ENCODE measurements around the gene CASK.
"Not testable (repeated sequence)": the region's sequence is repeated elsewhere in the genome, so short reads cannot be mapped to it uniquely, and the experiment has no call there.

CASK gene

DNA sequence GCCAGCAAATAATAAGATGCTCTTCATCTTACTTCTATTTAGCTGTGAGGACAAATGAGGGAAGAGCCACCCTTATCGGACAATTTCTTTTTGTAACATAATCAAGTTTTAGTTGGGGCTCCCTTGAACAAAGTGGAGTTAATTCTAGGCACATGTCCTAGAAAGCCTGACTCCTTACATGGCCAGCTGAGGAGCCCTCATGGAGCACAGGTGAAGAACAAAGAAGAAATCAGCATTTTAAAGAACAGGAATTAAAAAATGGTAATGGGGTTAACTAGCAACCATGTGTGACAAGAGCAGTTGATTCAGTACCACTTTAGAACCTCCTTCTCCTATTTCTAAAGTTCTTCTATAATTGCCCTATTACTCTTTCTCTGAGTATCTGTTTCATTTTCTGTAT, 183.5 kb downstream of the CASK start:
- Mint-ChIP-seq H3K9me3 (no peaks in the 10 kb centered on the region), H3K36me3 (peaks cover 23% of the 10 kb centered on the region), H3K4me1 (peaks cover 32% of the 10 kb centered on the region), H3K4me3 (no peak overlapping the region), H3K27ac (no peak overlapping the region)
- no peak for ATAC-seq
- no peak for DNase-seq (ENCODE audit: low spot score in 2 of 2)

DNA sequence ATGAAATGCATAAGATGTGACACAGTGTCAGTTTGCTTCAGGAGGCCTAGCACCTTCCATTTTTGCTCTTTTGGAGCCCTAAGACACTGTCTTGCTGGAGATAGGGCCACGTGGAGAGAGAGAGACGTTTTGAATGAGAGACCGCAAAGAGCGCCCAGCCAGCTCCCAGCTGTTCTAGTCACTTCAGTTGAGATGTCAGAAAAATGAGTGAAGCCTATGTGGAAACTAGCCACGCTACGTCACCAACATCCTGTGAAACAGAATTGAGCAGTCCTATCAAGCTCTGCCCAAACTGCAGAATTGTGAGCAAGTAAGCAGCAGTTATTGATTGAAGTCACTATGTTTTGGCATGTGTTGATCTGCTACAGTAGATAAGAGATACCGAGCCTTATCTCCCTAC, 186.3 kb downstream of the CASK start:
- DNase-seq (ENCODE audit: low spot score in 2 of 2) (peak in 1 of 2 donors; percentile 53), ATAC-seq (peak; percentile 75)
- Mint-ChIP-seq H3K27ac (no peak overlapping the region), H3K9me3 (no peaks in the 10 kb centered on the region), H3K36me3 (peaks cover 7% of the 10 kb centered on the region), H3K4me1 (peaks cover 35% of the 10 kb centered on the region), H3K4me3 (no peak overlapping the region)

DNA sequence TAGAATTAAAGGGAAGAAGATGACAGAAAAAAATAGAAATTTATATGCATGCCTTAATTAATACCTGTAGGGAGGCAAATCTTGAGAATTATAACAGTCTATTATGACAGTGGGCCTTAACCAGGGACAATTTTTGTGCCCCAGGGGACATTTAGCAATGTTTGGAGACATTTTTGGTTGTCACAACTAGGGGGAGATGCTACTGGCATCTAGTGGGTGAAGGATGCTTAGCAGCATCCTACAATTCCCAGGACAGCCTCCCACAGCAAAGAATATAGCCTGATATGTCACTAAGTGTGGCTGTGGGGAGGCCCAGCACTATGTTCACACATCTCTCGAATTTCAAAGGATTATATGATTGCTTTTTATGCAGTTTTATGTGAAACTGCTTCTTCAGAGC, 188.8 kb downstream of the CASK start:
- Mint-ChIP-seq H3K36me3 (peaks cover 7% of the 10 kb centered on the region), H3K9me3 (no peaks in the 10 kb centered on the region), H3K4me3 (peak overlapping the region; percentile 41), H3K27ac (no peak overlapping the region), H3K4me1 (peaks cover 30% of the 10 kb centered on the region)
- no peak for DNase-seq (ENCODE audit: low spot score in 2 of 2)
- ATAC-seq: no peak

DNA sequence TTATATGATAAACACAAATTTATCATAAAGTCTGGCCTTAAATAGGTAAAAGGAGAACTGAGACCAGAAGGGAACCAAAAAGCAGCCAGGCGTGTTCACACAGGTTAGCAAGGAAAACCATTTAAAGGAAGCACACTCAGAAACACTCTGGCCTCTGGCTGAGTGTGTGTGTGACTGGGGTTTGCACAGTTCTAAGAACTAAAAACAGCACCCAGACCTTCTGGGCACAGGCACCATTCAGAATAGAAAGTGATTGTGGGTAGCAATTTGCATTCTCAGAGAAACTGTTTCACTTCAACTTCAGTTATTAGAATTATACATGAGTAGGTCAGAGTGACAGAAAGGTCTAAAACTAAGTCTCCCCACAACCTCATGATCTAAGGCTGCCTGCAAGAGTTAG, 189.4 kb downstream of the CASK start:
- ATAC-seq (peak; percentile 95), DNase-seq (ENCODE audit: low spot score in 2 of 2) (no peak)
- Mint-ChIP-seq H3K9me3 (no peaks in the 10 kb centered on the region), H3K36me3 (peaks cover 7% of the 10 kb centered on the region), H3K27ac (no peak overlapping the region), H3K4me1 (peaks cover 30% of the 10 kb centered on the region), H3K4me3 (peak overlapping the region; percentile 41)

DNA sequence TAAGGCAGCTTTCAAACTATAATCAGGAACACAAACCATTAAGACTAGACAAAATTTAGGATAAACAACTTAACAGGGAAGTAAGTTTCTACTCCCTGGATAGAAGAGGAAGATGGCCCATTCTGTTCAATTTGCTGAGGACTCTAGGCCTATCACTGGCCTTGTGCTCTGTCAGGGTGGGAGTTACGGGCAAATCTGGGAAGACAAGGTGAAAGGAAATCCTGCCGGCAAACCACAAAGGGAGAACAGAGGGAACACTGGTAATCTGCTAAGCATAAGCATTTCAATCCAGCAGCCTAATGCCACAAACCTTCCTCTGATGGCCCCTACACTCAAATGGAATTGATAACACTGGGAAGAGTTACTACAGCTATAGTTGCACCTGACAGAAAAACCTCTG, 191.1 kb downstream of the CASK start:
- Mint-ChIP-seq H3K4me1 (peaks cover 30% of the 10 kb centered on the region), H3K27ac (peak overlapping the region; percentile 74), H3K36me3 (peaks cover 7% of the 10 kb centered on the region), H3K9me3 (no peaks in the 10 kb centered on the region), H3K4me3 (no peak overlapping the region)
- DNase-seq (ENCODE audit: low spot score in 2 of 2) (no peak), ATAC-seq (no peak)

DNA sequence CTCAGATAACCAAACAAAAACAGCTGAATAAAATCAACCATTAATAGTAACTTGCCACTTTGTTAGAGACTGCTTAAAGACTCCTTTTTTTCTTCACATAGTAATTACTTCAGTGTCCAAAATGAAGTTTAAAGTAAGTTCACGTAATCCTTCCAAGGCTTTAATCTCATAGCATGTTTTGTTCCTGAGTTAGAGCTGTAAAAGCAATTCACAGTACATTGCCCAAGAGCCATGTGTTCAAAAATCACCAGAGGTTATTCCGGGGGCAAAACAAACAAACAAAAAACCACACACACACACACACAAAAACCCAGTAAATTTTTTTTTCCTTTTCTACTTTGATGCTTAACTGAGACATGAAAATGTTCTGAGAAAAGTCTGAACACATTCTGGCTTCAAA, 193.3 kb downstream of the CASK start:
- H3K27ac Mint-ChIP-seq: no peak overlapping the region
- DNase-seq (ENCODE audit: low spot score in 2 of 2): no peak
- H3K9me3 Mint-ChIP-seq: no peaks in the 10 kb centered on the region
- no peak for ATAC-seq
- no peak overlapping the region for H3K4me3 Mint-ChIP-seq
- peaks cover 15% of the 10 kb centered on the region for H3K4me1 Mint-ChIP-seq
- peaks cover 7% of the 10 kb centered on the region for H3K36me3 Mint-ChIP-seq

DNA sequence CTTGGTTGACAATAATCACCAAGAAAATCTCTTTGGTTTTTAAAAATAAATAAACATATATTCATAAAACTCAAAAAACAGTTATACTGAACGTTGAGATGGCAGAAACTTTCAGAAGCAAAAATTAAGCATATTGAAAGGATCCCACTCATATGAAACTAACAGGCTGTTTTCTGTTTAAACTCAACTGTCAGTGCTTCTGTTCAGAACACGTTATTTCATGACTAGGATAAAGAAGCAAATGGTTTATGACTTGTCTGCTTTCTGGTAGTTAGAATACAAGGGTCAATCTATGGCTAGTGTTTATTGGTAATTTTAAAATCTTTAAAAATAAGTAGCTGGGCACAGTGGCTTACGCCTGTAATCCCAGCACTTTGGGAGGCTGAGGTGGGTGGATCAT, 195.2 kb downstream of the CASK start:
- Mint-ChIP-seq H3K4me1 (peaks cover 5% of the 10 kb centered on the region), H3K27ac (no peak overlapping the region), H3K36me3 (peaks cover 7% of the 10 kb centered on the region), H3K9me3 (no peaks in the 10 kb centered on the region), H3K4me3 (no peak overlapping the region)
- DNase-seq (ENCODE audit: low spot score in 2 of 2) (no peak), ATAC-seq (peak; percentile 63)

DNA sequence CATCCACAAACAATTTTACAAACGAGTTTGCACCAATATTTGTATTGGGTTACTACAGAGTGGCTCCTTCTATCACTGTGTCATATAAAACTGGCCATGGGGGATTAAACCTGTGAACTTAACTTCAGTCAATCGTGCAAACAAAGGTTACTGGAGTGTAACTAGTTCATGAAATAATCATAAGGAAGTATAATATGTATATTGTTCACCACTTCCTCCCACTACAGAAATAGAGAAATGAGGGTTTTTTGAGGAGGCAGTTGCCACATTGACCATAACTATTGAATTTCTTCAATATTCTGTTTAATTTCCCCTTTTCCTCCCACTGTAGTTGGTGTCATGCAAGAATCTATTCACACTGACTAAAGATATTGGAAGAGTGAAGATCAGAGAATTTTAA, 199.5 kb downstream of the CASK start, which contains the start of gene GPR82:
Gene GPR82, plus strand, starts transcription at position 356 of the 400 bp plus-strand sequence. CDS start 2,846 bp downstream, outside the sequence.
- no peak for DNase-seq (ENCODE audit: low spot score in 2 of 2)
- H3K4me1 Mint-ChIP-seq: peaks cover 35% of the 10 kb centered on the region
- no peaks in the 10 kb centered on the region for H3K9me3 Mint-ChIP-seq
- no peak within 1 kb of the TSS for H3K4me3 Mint-ChIP-seq
- H3K36me3 Mint-ChIP-seq: peaks cover 7% of the 10 kb centered on the region
- no peak for ATAC-seq
- H3K27ac Mint-ChIP-seq: no peak within 1 kb of the TSS

DNA sequence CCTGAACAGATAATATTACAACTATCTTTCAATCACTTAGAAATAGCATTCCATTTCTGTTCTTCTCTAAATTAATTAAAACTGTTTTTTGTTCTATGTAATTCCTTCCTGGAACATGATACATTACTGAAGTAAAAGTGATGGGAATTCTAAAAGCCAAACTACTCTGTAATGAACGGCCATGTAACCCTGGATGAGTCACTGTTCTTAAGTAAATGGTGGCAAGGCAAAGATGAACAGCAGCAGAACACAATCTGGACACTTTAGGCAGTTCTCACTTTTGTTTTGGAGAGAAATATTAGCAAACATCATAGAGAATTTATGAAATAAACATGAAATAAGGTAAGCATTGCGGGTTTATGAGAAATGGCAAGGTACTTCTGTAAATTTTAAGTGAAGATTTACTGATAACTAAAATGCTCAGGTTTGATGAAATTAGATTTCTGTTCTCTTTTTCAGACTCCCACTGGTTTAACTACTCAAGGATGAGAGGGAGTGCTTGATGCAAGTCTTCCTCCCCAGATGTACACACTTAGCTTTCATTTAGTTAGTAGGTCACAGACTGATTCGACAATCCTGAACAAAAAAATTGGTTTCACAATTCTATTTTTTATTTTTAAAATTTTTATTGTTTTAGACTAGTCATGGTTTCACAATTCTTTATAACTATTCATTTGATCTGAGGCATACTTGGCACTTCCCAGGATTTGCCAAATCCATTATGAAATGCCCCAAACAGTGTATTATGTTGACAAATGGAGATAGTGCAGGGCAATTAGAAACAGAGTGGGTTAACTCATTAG, 200.3 kb downstream of the CASK start:
- DNase-seq (ENCODE audit: low spot score in 2 of 2) (no peak), ATAC-seq (no peak)
- Mint-ChIP-seq H3K4me1 (peaks cover 37% of the 10 kb centered on the region), H3K27ac (peak overlapping the region; percentile 72), H3K36me3 (peaks cover 7% of the 10 kb centered on the region), H3K9me3 (no peaks in the 10 kb centered on the region), H3K4me3 (peak overlapping the region; percentile 44)

DNA sequence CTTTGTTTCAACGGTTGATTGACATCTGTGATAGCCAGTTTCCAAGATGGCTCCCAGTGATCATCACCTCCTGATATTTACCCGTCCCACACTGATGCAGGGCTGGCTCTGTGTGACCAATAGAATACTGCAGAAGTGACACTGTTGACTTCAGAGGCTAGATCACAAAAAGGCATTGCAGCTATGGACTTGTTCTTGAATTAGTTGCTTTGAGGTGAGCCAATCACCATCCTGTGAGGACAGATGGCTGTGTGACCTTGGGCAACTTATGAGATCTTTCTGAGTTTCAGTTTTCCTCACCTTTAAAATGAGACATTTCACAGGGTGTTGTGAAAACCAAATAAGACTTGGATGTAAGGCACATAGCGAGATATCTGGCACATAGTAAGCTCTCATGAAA, 201.1 kb downstream of the CASK start:
- no peak for DNase-seq (ENCODE audit: low spot score in 2 of 2)
- Mint-ChIP-seq H3K9me3 (no peaks in the 10 kb centered on the region), H3K27ac (peak overlapping the region; percentile 72), H3K36me3 (peaks cover 7% of the 10 kb centered on the region), H3K4me3 (peak overlapping the region; percentile 44), H3K4me1 (peaks cover 38% of the 10 kb centered on the region)
- ATAC-seq: peak; percentile 43

DNA sequence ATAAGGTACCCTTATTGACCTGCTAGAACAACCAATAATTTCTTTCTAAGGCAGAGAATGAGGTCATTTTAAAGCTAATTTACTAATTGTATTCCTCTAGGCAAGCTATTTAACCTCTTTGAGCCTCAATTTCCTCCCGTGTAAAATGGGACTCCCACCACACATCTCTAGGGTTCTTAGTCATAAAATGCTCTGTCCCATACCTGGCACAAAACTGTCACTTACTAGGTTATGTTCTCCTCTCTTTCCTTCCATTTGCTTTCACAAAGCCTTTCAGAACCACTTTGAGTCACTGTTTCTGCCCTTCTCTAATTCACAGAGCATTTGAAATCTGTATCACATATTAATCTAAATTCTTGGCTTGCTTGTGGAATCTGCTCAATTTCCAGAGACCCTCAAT, 201.8 kb downstream of the CASK start:
- peaks cover 44% of the 10 kb centered on the region for H3K4me1 Mint-ChIP-seq
- ATAC-seq (peak; percentile 64), DNase-seq (ENCODE audit: low spot score in 2 of 2) (no peak)
- no peaks in the 10 kb centered on the region for H3K9me3 Mint-ChIP-seq
- no peak overlapping the region for H3K4me3 Mint-ChIP-seq
- no peak overlapping the region for H3K27ac Mint-ChIP-seq
- H3K36me3 Mint-ChIP-seq: peaks cover under 1% of the 10 kb centered on the region

DNA sequence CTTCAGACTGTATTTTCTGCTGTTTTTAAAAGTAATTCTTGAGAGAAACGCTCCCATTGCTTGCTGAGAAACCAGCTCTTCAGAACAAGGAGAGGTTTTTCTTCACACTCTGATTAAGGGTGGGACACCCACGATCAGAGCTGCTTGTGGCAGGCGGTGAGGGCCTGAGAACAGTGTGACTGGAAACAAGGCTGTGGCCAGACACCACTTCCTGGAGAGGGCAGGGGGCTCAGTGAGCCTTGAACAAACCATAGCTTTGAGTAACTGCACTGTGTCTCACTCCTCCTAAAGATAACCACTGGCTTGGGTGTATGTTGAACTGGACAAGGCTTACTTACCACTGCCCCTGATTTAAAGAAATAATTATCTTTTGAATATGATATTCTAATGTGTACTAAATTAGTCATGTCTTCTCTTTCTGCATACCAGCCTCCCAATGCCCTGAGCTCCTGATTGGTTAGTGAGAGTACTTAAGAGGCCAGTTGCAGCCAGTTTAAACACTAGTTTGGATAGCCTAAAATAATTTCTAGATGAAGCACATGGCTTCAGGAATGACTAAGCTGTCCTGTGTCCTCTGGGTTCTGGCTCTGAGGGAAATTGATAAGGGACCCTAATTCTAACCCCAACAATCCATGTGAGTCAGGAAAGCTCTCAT, 203.1 kb downstream of the CASK start:
- Mint-ChIP-seq H3K9me3 (no peaks in the 10 kb centered on the region), H3K4me1 (peaks cover 45% of the 10 kb centered on the region)

DNA sequence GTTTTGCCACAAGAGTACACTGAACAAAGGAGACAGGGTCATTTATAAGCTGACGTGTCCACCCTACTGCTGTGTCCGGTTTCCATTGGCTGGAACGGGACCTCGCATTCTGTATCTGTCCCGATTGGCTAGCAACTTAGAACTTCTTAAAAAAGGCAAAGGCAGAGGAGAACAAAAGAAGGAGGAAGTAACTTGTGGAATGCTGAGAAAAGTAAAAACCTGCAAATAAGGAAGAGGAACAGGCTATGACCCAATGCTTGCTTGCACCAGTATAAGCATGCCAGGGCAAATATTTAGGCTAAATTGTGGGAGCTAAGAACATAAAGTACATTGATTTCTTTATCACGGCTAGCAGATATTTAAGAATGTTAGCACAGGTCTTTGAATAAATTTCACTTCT, 203.7 kb downstream of the CASK start:
- not testable (repeated sequence) for ATAC-seq, H3K27ac Mint-ChIP-seq

More for the DNA sequence above, 203.1 kb downstream of the CASK start:
- DNase-seq (ENCODE audit: low spot score in 2 of 2) (peak; percentile 33 to 67), ATAC-seq (peak; percentile 98)
- peak overlapping the region; percentile 23 for H3K27ac Mint-ChIP-seq
- no peak overlapping the region for H3K4me3 Mint-ChIP-seq
- H3K36me3 Mint-ChIP-seq: no peaks in the 10 kb centered on the region

DNA sequence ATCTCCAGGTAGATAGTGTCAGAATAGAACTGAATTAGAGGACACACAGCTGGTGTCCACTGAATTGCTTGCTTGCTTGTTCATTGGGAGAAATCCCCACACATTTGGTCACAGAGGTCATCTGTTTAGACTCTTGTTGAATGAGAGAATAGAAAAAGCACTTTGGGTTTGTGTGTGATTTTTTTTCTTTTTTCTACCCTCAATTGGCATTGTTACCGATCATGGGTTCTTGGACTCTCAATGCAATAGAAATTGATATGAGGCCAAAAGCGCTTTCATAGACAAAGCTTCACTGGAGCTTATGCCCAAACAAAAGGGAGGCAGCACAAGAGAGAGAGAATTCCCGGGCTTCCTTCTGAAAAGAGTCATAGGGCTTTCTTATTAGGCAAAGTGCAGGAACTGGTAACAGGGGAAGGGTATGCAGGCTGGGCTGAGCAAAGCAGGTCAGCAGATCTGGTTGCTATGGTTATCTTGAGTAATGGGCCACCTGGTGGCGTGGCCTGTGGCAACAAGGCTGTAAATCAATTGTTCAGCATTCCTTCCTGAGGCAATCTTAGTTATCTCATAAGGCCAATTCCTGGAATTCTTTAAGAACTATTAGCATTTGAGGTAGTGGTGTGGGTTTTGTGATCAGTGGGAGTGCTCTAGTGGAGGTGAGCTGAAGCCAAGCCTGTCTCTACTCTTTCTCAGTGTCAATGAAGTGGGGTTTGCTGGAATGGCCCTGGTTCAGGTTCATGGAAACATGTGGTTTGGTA, 204.7 kb downstream of the CASK start:
- ATAC-seq: no peak
- H3K27ac Mint-ChIP-seq: no peak overlapping the region
- H3K36me3 Mint-ChIP-seq: no peaks in the 10 kb centered on the region

More for the DNA sequence above, 203.7 kb downstream of the CASK start:
- not testable (repeated sequence) for H3K4me3 Mint-ChIP-seq; H3K9me3 Mint-ChIP-seq; DNase-seq (ENCODE audit: low spot score in 2 of 2); H3K36me3 Mint-ChIP-seq
- peaks cover 45% of the 10 kb centered on the region for H3K4me1 Mint-ChIP-seq

DNA sequence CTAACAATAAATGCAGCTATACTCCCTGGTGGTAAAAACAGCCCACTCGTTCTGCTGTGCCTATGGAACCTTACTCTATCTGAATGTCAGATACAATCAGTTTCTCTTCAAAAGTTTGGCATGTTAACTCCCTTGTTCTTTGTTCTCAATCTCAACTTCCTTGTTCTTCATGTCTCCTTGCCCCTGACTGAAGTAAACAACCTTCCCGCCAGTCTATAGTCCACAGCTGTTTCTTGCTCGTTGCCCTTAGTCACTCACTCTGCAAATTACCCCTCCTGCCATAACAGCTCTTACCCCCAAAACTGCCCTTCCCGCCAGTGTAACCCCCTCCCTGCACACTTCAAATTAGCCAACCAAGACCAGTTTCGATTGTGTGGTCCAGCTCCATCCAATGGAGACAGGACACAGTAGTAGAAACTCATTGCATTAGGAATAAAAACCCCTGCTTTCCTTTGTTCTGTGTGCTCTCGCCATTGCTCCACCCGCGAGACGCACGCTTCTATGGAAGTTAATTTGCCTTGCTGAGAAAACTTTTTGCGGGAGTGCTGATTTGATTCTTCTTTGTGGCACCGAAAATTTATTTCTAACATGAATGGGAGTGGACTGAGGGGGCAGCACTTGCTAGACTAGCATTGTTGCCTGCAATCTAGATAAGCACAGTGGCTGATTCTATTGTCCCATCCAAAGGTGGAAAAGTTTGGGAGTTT, 206.4 kb downstream of the CASK start:
- Mint-ChIP-seq H3K4me3 (no peak overlapping the region), H3K27ac (no peak overlapping the region), H3K36me3 (no peaks in the 10 kb centered on the region), H3K4me1 (peaks cover 43% of the 10 kb centered on the region), H3K9me3 (no peaks in the 10 kb centered on the region)
- ATAC-seq (no peak), DNase-seq (ENCODE audit: low spot score in 2 of 2) (no peak)

More for the DNA sequence above, 204.7 kb downstream of the CASK start:
- Mint-ChIP-seq H3K4me3 (no peak overlapping the region), H3K9me3 (no peaks in the 10 kb centered on the region), H3K4me1 (peaks cover 48% of the 10 kb centered on the region)
- no peak for DNase-seq (ENCODE audit: low spot score in 2 of 2)
